HCT116 (cell line): ENCODE data around the gene GLI3.

ENCODE experiments used
- CTCF ChIP-seq, 3 experiments: fragments of 200-600 bp in 1 of 3; sonication (generic) in 1 of 3; IDR thresholded peaks in 2 of 3; conservative IDR thresholded peaks in 1 of 3; 2 replicates each; pipeline ENCODE4 v1.5.1; 2012 to 2017; ENCODE audit warnings: low read depth in 2 of 3, low read length in 2 of 3, antibody characterized with exemption in 1 of 3, borderline replicate concordance in 1 of 3, control low read depth in 1 of 3, mild to moderate bottlenecking in 1 of 3, mixed read lengths in 1 of 3, mixed run types in 1 of 3, moderate library complexity in 1 of 3; ENCODE audit not compliant: insufficient read depth in 1 of 3
- EGR1 ChIP-seq: IDR thresholded peaks from 2 replicates; pipeline ENCODE4 v1.6.1; 2012; ENCODE audit warnings: low read depth
- EZH2phosphoT487 ChIP-seq: fragments of 200-600 bp; IDR thresholded peaks from 2 replicates; pipeline ENCODE4 v1.6.1; 2018; ENCODE audit warnings: antibody characterized with exemption, borderline replicate concordance
- POLR2A ChIP-seq: IDR thresholded peaks from 2 replicates; pipeline ENCODE4 v1.7.0; 2011; ENCODE audit warnings: borderline replicate concordance; ENCODE audit not compliant: insufficient read depth, insufficient read length; ENCODE audit errors: extremely low read depth
- POLR2AphosphoS5 ChIP-seq: IDR thresholded peaks from 2 replicates; pipeline ENCODE4 v1.6.1; 2011; ENCODE audit warnings: mild to moderate bottlenecking, low read depth, low read length, moderate library complexity
- RAD21 ChIP-seq: IDR thresholded peaks from 2 replicates; pipeline ENCODE4 v1.6.1; 2012; ENCODE audit warnings: low read depth, mild to moderate bottlenecking
- YY1 ChIP-seq: IDR thresholded peaks from 2 replicates; pipeline ENCODE4 v1.6.1; 2011; ENCODE audit warnings: low read length, low read depth, moderate library complexity, mild to moderate bottlenecking; ENCODE audit not compliant: insufficient replicate concordance; ENCODE audit errors: extremely low read depth

DNA sequence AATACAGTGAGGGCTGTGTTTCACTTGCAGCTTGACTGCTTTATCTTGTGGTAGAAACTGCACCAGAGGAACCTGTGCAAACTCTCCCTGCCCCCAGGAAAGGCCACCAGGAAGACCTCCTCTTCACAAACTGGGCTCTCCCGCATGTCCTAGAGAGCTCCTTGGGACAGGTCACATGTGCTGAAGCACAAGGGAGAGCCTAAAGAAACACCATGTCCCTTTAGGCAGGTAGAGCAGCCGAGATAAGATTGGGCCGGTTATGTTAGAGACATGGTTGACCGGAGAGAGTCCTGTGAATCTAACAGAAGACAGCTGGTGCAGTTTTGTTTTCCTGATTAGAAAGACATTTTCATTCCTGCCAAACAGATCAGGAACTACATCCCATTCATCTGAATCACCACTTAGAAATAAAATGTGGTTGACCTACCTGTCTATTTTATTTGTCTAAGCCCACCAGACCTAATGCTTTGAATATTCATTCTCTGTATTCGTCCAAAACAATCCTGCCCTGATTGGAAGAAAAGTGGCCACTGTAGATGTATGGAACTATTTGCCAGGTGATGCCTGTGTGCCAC, 224.1 kb downstream of the GLI3 start:
- TF ChIP-seq EZH2phosphoT487 (no peak), POLR2A (no peak), RAD21 (no peak), CTCF (IDR thresholded peaks at IDR 0.05 in 2 of 3, conservative IDR thresholded peaks at IDR 0.05 in 1 of 3; ENCODE audit: borderline replicate concordance in 1 of 3, insufficient read depth in 1 of 3, low read depth in 2 of 3, low read length in 2 of 3) (no peak), EGR1 (no peak), YY1 (no peak), POLR2AphosphoS5 (no peak)
